Hepatocyte (in vitro differentiated cells): Measurements from ENCODE around the gene SLAMF7.

Source experiments
- CTCF ChIP-seq: fragments of 200-600 bp; sonication (generic); IDR thresholded peaks from 2 replicates; pipeline ENCODE4 v1.5.1; 2016; ENCODE audit warnings: antibody characterized with exemption, mild to moderate bottlenecking; ENCODE audit not compliant: poor library complexity
- EZH2phosphoT487 ChIP-seq: fragments of 200-600 bp; sonication (generic); IDR thresholded peaks from one replicate; pipeline ENCODE4 v1.6.1; 2018; ENCODE audit warnings: antibody characterized with exemption, mild to moderate bottlenecking, low read depth, moderate library complexity; ENCODE audit not compliant: unreplicated experiment, severe bottlenecking

GRCh38 chr1:160748181-160748877 is 9.3 kb downstream of the SLAMF7 start:
- no peak for TF ChIP-seq CTCF
- TF ChIP-seq EZH2phosphoT487: no peak
